ENCODE data around the gene DBNDD2.

DNA sequence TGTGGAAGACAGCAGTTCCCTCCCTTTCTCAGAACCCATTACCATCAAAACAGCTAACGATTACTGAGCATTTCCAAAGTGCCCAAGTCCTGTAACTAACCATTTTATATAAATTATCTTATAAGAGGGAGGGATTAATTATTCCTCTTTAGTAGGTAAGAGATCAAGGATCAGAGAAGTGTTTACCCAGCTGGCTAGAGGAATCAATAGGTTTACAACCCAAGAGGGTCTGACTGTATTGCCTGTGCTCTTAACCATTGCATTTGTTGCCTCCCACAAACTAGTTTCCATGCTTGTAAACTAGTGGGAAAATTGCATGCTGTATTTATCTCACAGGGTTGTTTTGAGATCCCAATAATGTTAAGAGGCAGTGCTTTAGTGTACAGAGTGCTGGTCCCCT is 3.7 kb upstream of the DBNDD2 start:
- TF ChIP-seq POLR2A (IDR thresholded peaks at IDR 0.05; ENCODE audit: low read length) (no peak), GATA1 (IDR thresholded peaks at IDR 0.05; ENCODE audit: low read depth, low read length) (no peak)

All from erythroblast (primary cell).